MM.1S (cell line): Measurements from ENCODE around the gene EFCAB6.

Source experiments
- EZH2 ChIP-seq: fragments of 300-600 bp; sonication (generic); optimal IDR thresholded peaks from 2 replicates; pipeline ENCODE3; 2017; ENCODE audit warnings: low read depth, mild to moderate bottlenecking, antibody characterized with exemption, low read length, mixed read lengths
- EZH2phosphoT487 ChIP-seq: fragments of 300-600 bp; sonication (generic); IDR thresholded peaks from 2 replicates; pipeline ENCODE4 v1.6.1; 2018; ENCODE audit warnings: antibody characterized with exemption, low read length
- TF ChIP-seq, protein P1 (sequence below): fragments of 300-600 bp; sonication (generic); IDR thresholded peaks from 2 replicates; pipeline ENCODE4 v1.5.1; 2016; ENCODE audit warnings: antibody characterized with exemption, low read length, mixed read lengths

DNA sequence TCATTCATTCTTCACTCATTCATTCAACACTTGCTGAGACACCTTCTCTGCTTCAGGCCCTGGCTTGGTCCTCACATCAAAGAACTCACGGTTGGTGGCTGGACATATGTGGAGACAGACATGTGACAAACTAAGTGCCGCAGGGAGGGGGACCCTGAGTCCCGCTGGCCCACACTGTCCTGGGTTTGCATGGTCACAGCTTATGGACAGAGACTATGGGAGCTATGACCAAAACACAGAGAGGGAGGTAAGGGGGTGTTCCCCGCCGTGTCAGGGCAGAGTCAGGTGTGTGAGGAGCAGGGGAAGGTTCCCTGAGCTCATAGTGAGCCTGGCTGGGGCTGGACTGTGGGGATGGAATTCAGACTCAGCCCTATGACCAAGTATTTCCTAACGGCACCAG lies 277.2 kb downstream of the EFCAB6 start:
- TF ChIP-seq EZH2 (no peak), EZH2phosphoT487 (no peak)
- TF ChIP-seq, protein P1, sequence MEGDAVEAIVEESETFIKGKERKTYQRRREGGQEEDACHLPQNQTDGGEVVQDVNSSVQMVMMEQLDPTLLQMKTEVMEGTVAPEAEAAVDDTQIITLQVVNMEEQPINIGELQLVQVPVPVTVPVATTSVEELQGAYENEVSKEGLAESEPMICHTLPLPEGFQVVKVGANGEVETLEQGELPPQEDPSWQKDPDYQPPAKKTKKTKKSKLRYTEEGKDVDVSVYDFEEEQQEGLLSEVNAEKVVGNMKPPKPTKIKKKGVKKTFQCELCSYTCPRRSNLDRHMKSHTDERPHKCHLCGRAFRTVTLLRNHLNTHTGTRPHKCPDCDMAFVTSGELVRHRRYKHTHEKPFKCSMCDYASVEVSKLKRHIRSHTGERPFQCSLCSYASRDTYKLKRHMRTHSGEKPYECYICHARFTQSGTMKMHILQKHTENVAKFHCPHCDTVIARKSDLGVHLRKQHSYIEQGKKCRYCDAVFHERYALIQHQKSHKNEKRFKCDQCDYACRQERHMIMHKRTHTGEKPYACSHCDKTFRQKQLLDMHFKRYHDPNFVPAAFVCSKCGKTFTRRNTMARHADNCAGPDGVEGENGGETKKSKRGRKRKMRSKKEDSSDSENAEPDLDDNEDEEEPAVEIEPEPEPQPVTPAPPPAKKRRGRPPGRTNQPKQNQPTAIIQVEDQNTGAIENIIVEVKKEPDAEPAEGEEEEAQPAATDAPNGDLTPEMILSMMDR, result no peak
